GM15510 (cell line): ENCODE measurements around the gene PRPF19.

Source experiments
- POLR2A ChIP-seq: IDR thresholded peaks from 3 replicates; pipeline ENCODE4 v1.6.1; 2011; ENCODE audit warnings: borderline replicate concordance; ENCODE audit not compliant: insufficient read length; ENCODE audit errors: extremely low read depth

The PRPF19 gene

DNA sequence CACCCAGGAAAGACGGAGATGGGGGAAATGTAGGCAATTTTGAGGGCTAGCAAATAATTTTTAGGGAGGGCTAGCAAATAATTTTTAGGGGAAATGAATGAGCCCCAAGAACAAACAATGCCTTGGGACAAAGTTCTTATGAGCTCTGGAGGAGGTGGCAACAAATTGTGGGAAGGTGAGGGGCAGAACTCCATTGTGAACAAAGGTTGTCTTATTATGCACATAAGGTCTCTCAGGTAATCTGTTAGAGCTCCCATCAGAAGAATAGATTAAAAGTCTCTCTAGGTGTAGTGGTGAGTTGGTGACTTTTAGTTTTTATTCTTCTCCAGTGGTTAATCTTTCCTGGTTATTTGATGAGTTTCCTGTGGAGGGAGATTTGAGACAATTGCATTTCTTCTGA, 2.4 kb upstream of the PRPF19 start:
- TF ChIP-seq POLR2A = no peak

- TF ChIP-seq POLR2A = no peak
Observed at GRCh38 chr11:60905551-60906113, 753 bp downstream of the PRPF19 start.

GRCh38 chr11:60905047-60905446, 1.3 kb downstream of the PRPF19 start:
- no peak for TF ChIP-seq POLR2A

- TF ChIP-seq POLR2A = no peak
Observed at GRCh38 chr11:60902625-60903024, 3.8 kb downstream of the PRPF19 start.

DNA sequence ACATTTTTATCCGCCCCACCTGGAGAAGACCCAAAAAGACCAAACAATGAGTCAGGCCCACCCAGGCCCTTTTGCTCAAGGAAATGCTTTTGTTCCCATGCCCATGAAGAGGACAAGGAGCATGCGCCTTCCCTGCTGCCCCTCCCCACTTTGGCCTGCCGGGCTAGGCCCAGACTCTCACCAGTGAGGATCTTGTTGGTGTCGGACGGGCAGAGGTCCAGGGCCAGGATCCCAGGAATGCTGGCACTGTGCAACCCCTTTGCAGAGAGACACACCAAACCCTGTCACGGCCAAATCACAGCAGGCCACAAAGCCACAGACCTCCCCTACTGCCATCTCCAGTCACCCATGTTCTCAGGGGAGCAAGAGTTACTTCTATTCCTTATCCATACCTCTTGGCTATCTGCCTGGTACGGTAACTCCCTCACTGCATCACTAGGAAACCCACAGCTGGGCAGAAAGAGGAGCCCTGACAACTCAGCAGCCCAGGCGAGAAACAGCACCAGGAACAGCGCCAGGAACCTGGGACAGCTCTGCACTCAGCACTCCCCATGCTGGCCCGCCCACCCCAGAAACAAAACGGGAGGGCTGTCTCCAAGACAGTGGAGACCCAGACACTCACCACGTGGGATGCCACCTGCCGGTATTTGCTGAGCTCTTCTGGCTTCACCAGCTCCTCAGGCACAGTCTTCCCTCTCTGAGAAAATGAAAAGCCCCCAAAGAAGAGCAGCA, 5.5 kb downstream of the PRPF19 start:
- TF ChIP-seq POLR2A = no peak

- TF ChIP-seq POLR2A = no peak
Observed at GRCh38 chr11:60899977-60900376, 6.4 kb downstream of the PRPF19 start.

- no peak for TF ChIP-seq POLR2A
Observed at GRCh38 chr11:60899046-60899936, 7.1 kb downstream of the PRPF19 start.

GRCh38 chr11:60897496-60897895, 8.9 kb downstream of the PRPF19 start:
- no peak for TF ChIP-seq POLR2A

DNA sequence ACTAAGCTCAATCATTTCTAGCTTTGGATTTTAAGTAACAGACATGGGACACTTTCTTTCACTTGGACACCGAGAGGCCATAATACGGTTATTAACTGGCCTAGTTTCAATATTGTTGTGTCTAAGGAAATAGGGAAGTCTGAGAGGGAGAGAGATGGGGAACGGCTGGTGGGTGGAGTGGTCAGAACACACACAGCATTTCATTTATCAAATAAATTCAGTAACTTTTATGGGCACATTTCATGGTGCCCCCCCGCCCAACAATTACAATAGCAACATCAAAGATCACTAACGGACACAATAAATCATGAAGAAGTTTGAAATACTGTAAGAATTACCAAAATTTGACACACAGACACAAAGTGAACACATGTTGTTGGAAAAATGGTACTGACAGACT, 10.7 kb downstream of the PRPF19 start:
- TF ChIP-seq POLR2A = no peak

- no peak for TF ChIP-seq POLR2A
Observed at GRCh38 chr11:60891103-60891741, 15.2 kb downstream of the PRPF19 start.

DNA sequence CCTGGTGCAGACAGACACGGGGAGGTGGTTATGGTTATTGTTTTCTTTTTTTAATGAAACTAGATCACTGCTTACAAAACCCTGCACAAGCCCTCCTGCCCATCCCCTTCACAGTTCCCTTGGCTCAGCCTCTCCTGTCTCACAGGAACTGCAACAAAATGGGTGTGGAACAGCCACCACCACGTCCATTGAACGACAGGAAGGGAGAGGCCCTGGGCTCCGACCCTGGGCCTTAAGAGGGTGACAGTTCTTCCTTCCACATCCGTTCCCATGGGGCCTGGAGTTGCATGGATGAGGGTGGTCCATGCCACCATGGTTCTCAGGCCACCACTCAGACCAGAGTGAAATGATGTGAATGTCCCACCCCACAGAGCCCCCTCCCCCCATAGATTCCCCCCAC, 15.7 kb downstream of the PRPF19 start:
- no peak for TF ChIP-seq POLR2A

DNA sequence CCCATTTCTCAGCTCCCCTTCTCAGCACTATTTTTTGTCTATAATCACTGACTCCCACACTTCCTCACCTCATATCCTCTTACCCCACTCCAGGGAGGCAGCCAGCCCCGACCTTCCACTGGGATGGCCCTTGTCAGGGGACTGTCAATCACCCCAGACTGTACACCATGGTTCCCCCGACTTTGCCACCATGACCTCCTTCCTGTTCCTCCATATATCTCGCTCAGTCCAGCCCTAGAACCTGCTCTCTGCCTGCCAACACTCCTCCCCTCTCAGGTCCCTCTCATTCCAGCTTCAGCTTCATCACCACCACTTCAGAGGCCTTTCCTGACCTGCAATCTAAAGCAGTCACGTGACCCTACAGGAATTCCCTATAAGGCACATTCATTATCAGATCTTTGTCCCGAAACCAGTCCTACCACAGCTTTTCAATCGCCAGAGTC, 16.5 kb downstream of the PRPF19 start:
- no peak for TF ChIP-seq POLR2A

DNA sequence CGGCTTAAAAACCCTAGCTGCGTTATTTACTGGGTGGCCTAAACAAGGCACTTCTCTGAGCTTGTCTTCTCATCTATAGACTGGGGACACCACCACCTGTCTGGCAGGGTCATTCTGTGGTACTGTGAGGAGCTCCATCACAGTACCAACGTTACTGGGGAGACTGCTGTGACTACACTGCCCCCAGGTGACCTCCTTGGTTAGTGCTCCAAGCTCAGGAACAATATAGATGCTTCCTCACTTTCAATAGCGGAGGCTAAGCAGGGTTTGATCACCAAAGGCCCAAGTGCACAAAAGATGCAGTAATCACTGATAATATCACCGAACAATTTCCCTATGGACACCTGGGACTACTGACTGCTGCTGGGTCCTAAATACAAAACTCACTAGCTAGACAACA, 18.8 kb downstream of the PRPF19 start:
- TF ChIP-seq POLR2A = no peak

- TF ChIP-seq POLR2A = no peak
Observed at GRCh38 chr11:60880643-60881282, 25.6 kb downstream of the PRPF19 start.
